Psoas muscle (tissue), 8 donors: ENCODE results near the gene RABEP2. TPM values are rescaled to one million over a fixed set of nuclear protein-coding genes. Genes with fewer than 3 reads are reported as not detected.

Experiments used
- ATAC-seq, 4 donors: fragments of 200-7000 bp; cut with Tn5 transposase; one replicate each; pipeline ENCODE4 v1.9.1; 2020; ENCODE audit warnings: moderate library complexity in 3 of 4, mild to moderate bottlenecking in 2 of 4
- DNase-seq, 2 donors: peaks; one replicate each; pipeline ENCODE4 v3.0.0-alpha.2; 2020
- H3K27ac ChIP-seq: fragments of 200-600 bp; one replicate; pipeline ENCODE4 v1.8.0; 2022
- H3K27me3 ChIP-seq, 3 donors: fragments of 200-600 bp in 1 of 3; one replicate each; pipeline versions ENCODE4 v1.6.1 to v1.8.0; 2013 to 2022; ENCODE audit warnings: low read length in 2 of 3, mild to moderate bottlenecking in 2 of 3, moderate library complexity in 1 of 3; ENCODE audit not compliant: insufficient read depth in 3 of 3
- H3K36me3 ChIP-seq, 2 donors: fragments of 200-600 bp in 1 of 2; one replicate each; pipeline versions ENCODE4 v1.6.1 to v1.8.0; 2013 to 2022; ENCODE audit warnings: low read depth in 1 of 2, mild to moderate bottlenecking in 1 of 2, moderate library complexity in 1 of 2; ENCODE audit not compliant: insufficient read depth in 1 of 2
- H3K4me1 ChIP-seq: fragments of 200-600 bp; one replicate; pipeline ENCODE4 v1.8.0; 2022
- H3K4me3 ChIP-seq: fragments of 200-600 bp; one replicate; pipeline ENCODE4 v1.8.0; 2022; ENCODE audit warnings: mild to moderate bottlenecking
- H3K9me3 ChIP-seq: fragments of 200-600 bp; one replicate; pipeline ENCODE4 v1.8.0; 2022
- WGBS, 3 donors: extraction: QIAGEN DNeasy Blood & Tissue Kit; methylation state at CpG; one replicate each; pipeline versions ENCODE4 v1.1.6 to v1.1.7; 2013; 5-methylcytosine and 5-hydroxymethylcytosine counted together
- intact Hi-C, 2 donors: fragments of 100-400 bp; cut with DNase I; formaldehyde crosslinking; loops; one replicate each; pipeline versions ENCODE4 v1.11.0 to v1.14.2; 2022
- polyA plus RNA-seq, 3 donors: library from polyadenylated mRNA; stranded (reverse); fragments of 200-250 nt; gene quantifications; one replicate each; pipeline ENCODE4 v1.2.3, GENCODE V29; 2013
- total RNA-seq, 4 donors: library from RNA; stranded (reverse); fragmentation: NEBNext Ultra II Directional in 2 of 4; extraction: Animal tissue kit (Norgen Biotek cat#: 25700) in 2 of 4; gene quantifications; one replicate each; pipeline versions ENCODE4 v1.2.1 to v1.2.4, GENCODE V29; 2021 to 2023
- TF ChIP-seq, protein P1 (sequence below): fragments of 200-600 bp; IDR thresholded peaks from one replicate; pipeline ENCODE4 v1.8.0; 2022; ENCODE audit warnings: antibody characterized with exemption
- donor health status: healthy with polysubstance abuse.
- donor health status: DM: no; HTN: no; CAD: no; lungs with moderate emphysema.
- donor health status: Bipolar disorder and iron deficiency.
- donor health status: healthy.
- donor health status: DM: yes; HTN: yes; CAD: no.
- donor health status: DM: no; HTN: no; CAD: no.
- donor health status: DM: no; HTN: no; CAD: no.
- donor health status: DM: yes; HTN: yes; CAD: no.

The RABEP2 gene
- total and polyA plus RNA-seq, 7 donors = 3.1 to 22.8 (median 6.2) TPM

DNA sequence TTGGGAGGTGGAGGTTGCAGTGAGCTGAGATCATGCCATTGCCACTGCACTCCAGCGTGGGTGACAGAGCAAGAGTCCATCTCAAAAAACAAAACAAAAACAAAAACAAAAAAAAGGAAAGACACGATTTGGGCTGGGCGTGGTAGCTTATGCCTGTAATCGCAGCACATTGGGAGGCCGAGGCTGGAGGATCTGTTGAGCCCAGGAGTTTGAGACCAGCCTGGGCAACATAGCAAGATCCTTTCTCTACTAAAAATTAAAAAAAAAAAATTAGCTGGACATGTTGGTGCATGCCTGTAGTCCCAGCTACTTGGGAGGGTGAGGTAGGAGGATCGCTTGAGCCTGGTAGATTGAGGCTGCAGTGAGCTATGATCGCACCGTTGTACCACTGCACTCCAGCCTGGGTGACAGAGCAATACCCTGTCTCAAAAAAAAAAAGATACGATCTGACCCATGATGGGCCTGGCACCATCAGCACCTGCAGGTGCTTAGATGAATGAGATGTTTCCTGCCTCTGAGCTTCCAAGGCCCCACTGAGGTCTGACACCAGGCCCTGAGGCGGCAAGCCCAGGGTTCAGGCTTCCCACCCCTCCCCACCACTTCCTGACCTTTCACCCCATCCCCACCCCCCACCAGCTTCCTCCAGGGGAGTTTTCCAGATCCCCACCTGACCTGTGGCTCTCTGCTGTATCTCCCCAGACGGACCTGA is 25.0 kb downstream of the RABEP2 start:
- no peak for ATAC-seq
- Histone ChIP-seq H3K4me1 (peaks cover 7% of the 10 kb centered on the region), H3K36me3 (peaks cover 0 to 96% of the 10 kb centered on the region in 2 donors), H3K4me3 (no peak overlapping the region), H3K27me3 (no peaks in the 10 kb centered on the region), H3K27ac (no peak overlapping the region), H3K9me3 (no peaks in the 10 kb centered on the region)
- no peak for DNase-seq
- WGBS, 3 donors = 76 to 87% (median 81%) methylated on average over 11 of the region's 11 CpGs
- TF ChIP-seq, protein P1, sequence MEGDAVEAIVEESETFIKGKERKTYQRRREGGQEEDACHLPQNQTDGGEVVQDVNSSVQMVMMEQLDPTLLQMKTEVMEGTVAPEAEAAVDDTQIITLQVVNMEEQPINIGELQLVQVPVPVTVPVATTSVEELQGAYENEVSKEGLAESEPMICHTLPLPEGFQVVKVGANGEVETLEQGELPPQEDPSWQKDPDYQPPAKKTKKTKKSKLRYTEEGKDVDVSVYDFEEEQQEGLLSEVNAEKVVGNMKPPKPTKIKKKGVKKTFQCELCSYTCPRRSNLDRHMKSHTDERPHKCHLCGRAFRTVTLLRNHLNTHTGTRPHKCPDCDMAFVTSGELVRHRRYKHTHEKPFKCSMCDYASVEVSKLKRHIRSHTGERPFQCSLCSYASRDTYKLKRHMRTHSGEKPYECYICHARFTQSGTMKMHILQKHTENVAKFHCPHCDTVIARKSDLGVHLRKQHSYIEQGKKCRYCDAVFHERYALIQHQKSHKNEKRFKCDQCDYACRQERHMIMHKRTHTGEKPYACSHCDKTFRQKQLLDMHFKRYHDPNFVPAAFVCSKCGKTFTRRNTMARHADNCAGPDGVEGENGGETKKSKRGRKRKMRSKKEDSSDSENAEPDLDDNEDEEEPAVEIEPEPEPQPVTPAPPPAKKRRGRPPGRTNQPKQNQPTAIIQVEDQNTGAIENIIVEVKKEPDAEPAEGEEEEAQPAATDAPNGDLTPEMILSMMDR = no peak
- intact Hi-C loops = no loop called here

DNA sequence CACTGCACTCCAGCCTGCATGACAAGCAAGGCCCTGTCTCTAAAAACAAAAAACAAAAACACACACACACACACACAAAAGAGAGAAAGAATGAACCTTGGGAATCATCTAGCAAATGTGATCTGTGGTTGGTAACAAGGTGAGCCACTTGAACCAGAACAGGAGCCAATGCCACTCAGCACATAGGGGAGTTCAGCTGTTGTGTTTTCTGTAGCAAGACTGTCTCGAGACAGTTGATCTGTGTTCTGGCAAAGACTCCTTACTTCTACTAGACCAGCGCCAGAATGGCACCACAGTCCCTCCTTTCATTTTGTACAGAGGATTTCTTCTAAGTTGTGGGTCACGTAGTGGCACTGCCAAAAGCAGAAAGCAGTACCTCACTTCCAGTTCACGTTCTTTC is 26.1 kb downstream of the RABEP2 start:
- 42 to 63% (median 43%) methylated on average over 4 of the region's 4 CpGs for WGBS, 3 donors
- TF ChIP-seq, protein P1 = no peak
- peak overlapping the region; percentile 72 for H3K27ac ChIP-seq
- H3K9me3 ChIP-seq = no peaks in the 10 kb centered on the region
- H3K4me3 ChIP-seq = no peak overlapping the region
- ATAC-seq (peak; percentile 52 to 73 (median 64)), DNase-seq (no peak)
- intact Hi-C loops = no loop called here
- peaks cover 7% of the 10 kb centered on the region for H3K4me1 ChIP-seq
- H3K27me3 ChIP-seq = no peaks in the 10 kb centered on the region
- H3K36me3 ChIP-seq = peaks cover 0 to 96% of the 10 kb centered on the region in 2 donors

- H3K9me3 ChIP-seq = no peaks in the 10 kb centered on the region
- TF ChIP-seq, protein P1 = no peak
- intact Hi-C loops = no loop called here
- 64 to 83% (median 72%) methylated on average over 15 of the region's 15 CpGs for WGBS, 3 donors
- peak; percentile 36 to 69 (median 54) for ATAC-seq
- H3K27ac ChIP-seq = peak overlapping the region; percentile 72
- DNase-seq = peak in 1 of 2 donors; percentile 73
- H3K4me1 ChIP-seq = peaks cover 7% of the 10 kb centered on the region
- H3K27me3 ChIP-seq = no peaks in the 10 kb centered on the region
- peaks cover 0 to 96% of the 10 kb centered on the region in 2 donors for H3K36me3 ChIP-seq
- no peak overlapping the region for H3K4me3 ChIP-seq
Observed at GRCh38 chr16:28898266-28898665, 26.8 kb downstream of the RABEP2 start.

GRCh38 chr16:28897826-28898225 is 27.2 kb downstream of the RABEP2 start:
- H3K4me1 ChIP-seq = peaks cover 7% of the 10 kb centered on the region
- intact Hi-C loops = no loop called here
- DNase-seq = no peak
- WGBS, 3 donors = 63 to 79% (median 71%) methylated on average over 4 of the region's 4 CpGs
- H3K4me3 ChIP-seq = no peak overlapping the region
- no peaks in the 10 kb centered on the region for H3K27me3 ChIP-seq
- ATAC-seq = no peak
- no peaks in the 10 kb centered on the region for H3K9me3 ChIP-seq
- H3K36me3 ChIP-seq = peaks cover 0 to 96% of the 10 kb centered on the region in 2 donors
- TF ChIP-seq, protein P1 = no peak
- H3K27ac ChIP-seq = peak overlapping the region; percentile 72
